KMS-11 (cell line): Measurements from ENCODE around the gene CEP170B.

Experiments
- H2AFZ ChIP-seq: fragments of 200-600 bp; sonication (generic); 2 replicates; pipeline ENCODE4 v1.6.1; 2016; ENCODE audit warnings: antibody characterized with exemption, mixed run types, low read depth
- H3K27ac ChIP-seq: fragments of 200-600 bp; sonication (generic); 2 replicates; pipeline ENCODE4 v1.6.1; 2016; ENCODE audit warnings: mild to moderate bottlenecking, mixed run types
- H3K27me3 ChIP-seq: fragments of 200-600 bp; sonication (generic); 2 replicates; pipeline ENCODE4 v1.6.1; 2017; ENCODE audit warnings: mild to moderate bottlenecking, low read depth, mixed run types, moderate library complexity; ENCODE audit not compliant: insufficient read depth
- H3K36me3 ChIP-seq: fragments of 200-600 bp; sonication (generic); 2 replicates; pipeline ENCODE4 v1.6.1; 2017; ENCODE audit warnings: mild to moderate bottlenecking, mixed run types; ENCODE audit not compliant: insufficient read depth
- H3K4me1 ChIP-seq: fragments of 200-600 bp; sonication (generic); 2 replicates; pipeline ENCODE4 v1.6.1; 2016; ENCODE audit warnings: mild to moderate bottlenecking, low read depth, mixed run types; ENCODE audit not compliant: poor library complexity, severe bottlenecking
- H3K4me2 ChIP-seq: fragments of 200-600 bp; sonication (generic); 2 replicates; pipeline ENCODE4 v1.7.0; 2016; ENCODE audit warnings: mild to moderate bottlenecking, mixed run types
- H3K4me3 ChIP-seq: fragments of 200-600 bp; sonication (generic); IDR thresholded peaks from 2 replicates; pipeline ENCODE4 v1.6.1; 2017; ENCODE audit warnings: low read depth, low read length, mixed read lengths; ENCODE audit not compliant: insufficient read depth
- H3K79me2 ChIP-seq: fragments of 200-600 bp; sonication (generic); 2 replicates; pipeline ENCODE4 v1.6.1; 2016; ENCODE audit warnings: low read depth, mixed run types; ENCODE audit not compliant: insufficient read depth
- H3K9ac ChIP-seq: fragments of 200-600 bp; sonication (generic); 2 replicates; pipeline ENCODE4 v1.6.1; 2016; ENCODE audit warnings: mild to moderate bottlenecking, mixed run types
- H4K20me1 ChIP-seq: fragments of 200-600 bp; sonication (generic); 2 replicates; pipeline ENCODE4 v1.6.1; 2016; ENCODE audit warnings: mild to moderate bottlenecking, mixed run types; ENCODE audit not compliant: insufficient read depth
- CTCF ChIP-seq: fragments of 200-600 bp; sonication (generic); conservative IDR thresholded peaks from 2 replicates; pipeline ENCODE4 v1.6.1; 2017; ENCODE audit warnings: low read depth, mild to moderate bottlenecking, antibody characterized with exemption, low read length, moderate library complexity, mixed read lengths

Gene CEP170B

GRCh38 chr14:104937694-104938365 is 72.8 kb downstream of the CEP170B start:
- H3K27me3 ChIP-seq: peaks cover 12% of the 10 kb centered on the region; the same call in 1 of the 2 replicates
- no peaks in the 10 kb centered on the region for H3K36me3 ChIP-seq
- H3K9ac ChIP-seq: no peak overlapping the region
- H3K79me2 ChIP-seq: no peaks in the 10 kb centered on the region
- H3K4me3 ChIP-seq: no peak overlapping the region
- no peak overlapping the region for H3K4me2 ChIP-seq
- no peaks in the 10 kb centered on the region for H4K20me1 ChIP-seq
- no peak for TF ChIP-seq CTCF
- no peaks in the 10 kb centered on the region for H3K4me1 ChIP-seq
- H3K27ac ChIP-seq: no peak overlapping the region
- H2AFZ ChIP-seq: no peak overlapping the region

- no peak overlapping the region for H3K27ac ChIP-seq
- H2AFZ ChIP-seq: no peak overlapping the region
- no peak overlapping the region for H3K4me3 ChIP-seq
- no peak for TF ChIP-seq CTCF
- no peaks in the 10 kb centered on the region for H4K20me1 ChIP-seq
- H3K9ac ChIP-seq: no peak overlapping the region
- no peak overlapping the region for H3K4me2 ChIP-seq
- no peaks in the 10 kb centered on the region for H3K79me2 ChIP-seq
- H3K4me1 ChIP-seq: no peaks in the 10 kb centered on the region
- H3K27me3 ChIP-seq: peaks cover 12% of the 10 kb centered on the region; the same call in 1 of the 2 replicates
- no peaks in the 10 kb centered on the region for H3K36me3 ChIP-seq
Measured at GRCh38 chr14:104938436-104938835, 73.4 kb downstream of the CEP170B start.

GRCh38 chr14:104938960-104939359 is 73.9 kb downstream of the CEP170B start:
- Histone ChIP-seq H3K79me2 (no peaks in the 10 kb centered on the region), H3K27ac (no peak overlapping the region), H3K36me3 (no peaks in the 10 kb centered on the region), H4K20me1 (no peaks in the 10 kb centered on the region), H3K4me2 (no peak overlapping the region), H2AFZ (no peak overlapping the region), H3K4me3 (no peak overlapping the region), H3K27me3 (peaks cover 12% of the 10 kb centered on the region; the same call in 1 of the 2 replicates), H3K4me1 (no peaks in the 10 kb centered on the region), H3K9ac (no peak overlapping the region)
- TF ChIP-seq CTCF: no peak

GRCh38 chr14:104939666-104940410 is 74.8 kb downstream of the CEP170B start:
- Histone ChIP-seq H2AFZ (no peak overlapping the region), H3K36me3 (no peaks in the 10 kb centered on the region), H3K4me3 (no peak overlapping the region), H3K27ac (no peak overlapping the region), H3K27me3 (peaks cover 12% of the 10 kb centered on the region; the same call in 1 of the 2 replicates), H3K4me2 (no peak overlapping the region), H4K20me1 (no peaks in the 10 kb centered on the region), H3K79me2 (no peaks in the 10 kb centered on the region), H3K4me1 (no peaks in the 10 kb centered on the region), H3K9ac (no peak overlapping the region)
- no peak for TF ChIP-seq CTCF
